ENCODE results near the gene RGMA.

DNA sequence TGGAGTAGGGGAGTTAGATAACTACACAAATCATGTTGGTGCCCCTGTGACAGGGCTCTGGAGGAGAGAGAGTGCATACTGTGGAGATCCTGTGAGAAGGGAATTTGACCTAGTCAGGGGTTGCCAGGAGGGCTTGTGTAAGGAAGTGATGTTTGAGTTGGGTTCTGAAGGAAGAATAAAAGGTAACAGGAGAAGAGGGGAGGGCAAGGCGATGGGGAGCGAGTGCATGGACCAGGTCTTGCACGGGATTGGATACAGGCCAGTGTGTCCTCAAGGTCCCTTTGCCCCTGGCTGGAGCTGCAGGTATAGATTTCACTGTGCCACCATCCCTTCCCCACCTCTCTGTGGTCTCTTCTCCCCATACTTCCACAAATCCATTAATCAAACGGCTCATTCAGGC lies 83.9 kb downstream of the RGMA start:
- TF ChIP-seq CTCF (conservative IDR thresholded peaks at IDR 0.05; ENCODE audit: low read depth, low read length) (no peak), EZH2 (IDR thresholded peaks at IDR 0.05; ENCODE audit: low read length, unreplicated experiment) (no peak), EZH2phosphoT487 (IDR thresholded peaks at IDR 0.05; ENCODE audit: borderline replicate concordance, low read length) (no peak)

All from PC-3 (cell line).